ENCODE results near the gene QPRT.

- TF ChIP-seq CTCF (IDR thresholded peaks at IDR 0.05; ENCODE audit: low read depth, low read length), result no peak
- no peak for TF ChIP-seq EZH2phosphoT487 (IDR thresholded peaks at IDR 0.05; ENCODE audit: low read depth)
Measured at GRCh38 chr16:29665294-29666077, 13.5 kb upstream of the QPRT start.
